Measurements from ENCODE around the gene ACER1. TPM values are rescaled to one million over a fixed set of nuclear protein-coding genes. Genes with fewer than 3 reads are reported as not detected.
A peak's percentile ranks its signal among the peaks of the same experiment; 100 is the strongest.

The ACER1 gene
- total RNA-seq, 4 donors from 2014 or later = not detected

GRCh38 chr19:6271721-6272410 is 61.5 kb downstream of the ACER1 start:
- DNase-seq (ENCODE audit: low spot score) (no peak), ATAC-seq (ENCODE audit: low FRiP score) (peak; percentile 34)
- TF ChIP-seq CTCF (IDR thresholded peaks at IDR 0.05) = no peak

GRCh38 chr19:6271251-6271650 is 62.2 kb downstream of the ACER1 start:
- ATAC-seq (ENCODE audit: low FRiP score) = peak; percentile 8
- DNase-seq (ENCODE audit: low spot score) = no peak
- TF ChIP-seq CTCF (IDR thresholded peaks at IDR 0.05) = no peak

- no peak for DNase-seq (ENCODE audit: low spot score)
- no peak for TF ChIP-seq CTCF (IDR thresholded peaks at IDR 0.05)
- ATAC-seq (ENCODE audit: low FRiP score) = no peak
These were observed 62.6 kb downstream of the ACER1 start for GRCh38 chr19:6270822-6271221.

GRCh38 chr19:6270076-6270745 is 63.2 kb downstream of the ACER1 start:
- no peak for TF ChIP-seq CTCF (IDR thresholded peaks at IDR 0.05)
- DNase-seq (ENCODE audit: low spot score) (no peak), ATAC-seq (ENCODE audit: low FRiP score) (no peak)

GRCh38 chr19:6269101-6269886 is 64.1 kb downstream of the ACER1 start:
- ATAC-seq (ENCODE audit: low FRiP score) (no peak), DNase-seq (ENCODE audit: low spot score) (no peak)
- no peak for TF ChIP-seq CTCF (IDR thresholded peaks at IDR 0.05)

- TF ChIP-seq CTCF (IDR thresholded peaks at IDR 0.05) = no peak
- no peak for ATAC-seq (ENCODE audit: low FRiP score)
- no peak for DNase-seq (ENCODE audit: low spot score)
These were observed 65.0 kb downstream of the ACER1 start for GRCh38 chr19:6268382-6268771.
